ENCODE data around the gene PTGES3. TPM values are rescaled to one million over a fixed set of nuclear protein-coding genes. Genes with fewer than 3 reads are reported as not detected.

The PTGES3 gene
- total and polyA plus RNA-seq, 2 of the 8 experiments (the other 6 are each of a cell fraction or from before 2014, with no cell fraction given) = 111 to 464 TPM

- TF ChIP-seq ATF2 (IDR thresholded peaks at IDR 0.05; ENCODE audit: low read length) (no peak), RNF2 (IDR thresholded peaks at IDR 0.05; ENCODE audit: borderline replicate concordance, low read depth, low read length, missing control alignments, poor library complexity, severe bottlenecking) (no peak), SP1 (IDR thresholded peaks at IDR 0.05; ENCODE audit: low read depth, low read length) (no peak)
Measured at GRCh38 chr12:56632701-56633467, 55.2 kb downstream of the PTGES3 start (continued).
